Measurements from ENCODE around the gene NMS. TPM values are rescaled to one million over a fixed set of nuclear protein-coding genes. Genes with fewer than 3 reads are reported as not detected.

The NMS gene
- total RNA-seq (2022; extraction: Qiagen RNA extraction): not detected in 5 replicates

GRCh38 chr2:100470182-100470581 is at the start of gene NMS:
Gene NMS (plus strand): TSS chr2:100470482. CDS start chr2:100470489, 7 bp downstream.

Other genes with a start within 250 kb of the NMS start
- 1.7 to 2.4 TPM (median 2.0 TPM) in 5 replicates for gene LONRF2, start 148.0 kb upstream of the NMS start, total RNA-seq (2022; extraction: Qiagen RNA extraction)
- 12.9 to 15.1 TPM (median 13.9 TPM) in 5 replicates for gene CHST10, start 52.8 kb upstream of the NMS start, total RNA-seq (2022; extraction: Qiagen RNA extraction)
- gene PDCL3, start 92.5 kb downstream of the NMS start, total RNA-seq (2022; extraction: Qiagen RNA extraction): 34.7 to 44.2 TPM (median 36.0 TPM) in 5 replicates